Measurements from ENCODE around the gene PLXNB2. TPM values are rescaled to one million over a fixed set of nuclear protein-coding genes. Genes with fewer than 3 reads are reported as not detected.

The PLXNB2 gene
- polyA plus RNA-seq, 3 donors from 2014 or later = 1.1 to 1.6 TPM; not detected in 1

DNA sequence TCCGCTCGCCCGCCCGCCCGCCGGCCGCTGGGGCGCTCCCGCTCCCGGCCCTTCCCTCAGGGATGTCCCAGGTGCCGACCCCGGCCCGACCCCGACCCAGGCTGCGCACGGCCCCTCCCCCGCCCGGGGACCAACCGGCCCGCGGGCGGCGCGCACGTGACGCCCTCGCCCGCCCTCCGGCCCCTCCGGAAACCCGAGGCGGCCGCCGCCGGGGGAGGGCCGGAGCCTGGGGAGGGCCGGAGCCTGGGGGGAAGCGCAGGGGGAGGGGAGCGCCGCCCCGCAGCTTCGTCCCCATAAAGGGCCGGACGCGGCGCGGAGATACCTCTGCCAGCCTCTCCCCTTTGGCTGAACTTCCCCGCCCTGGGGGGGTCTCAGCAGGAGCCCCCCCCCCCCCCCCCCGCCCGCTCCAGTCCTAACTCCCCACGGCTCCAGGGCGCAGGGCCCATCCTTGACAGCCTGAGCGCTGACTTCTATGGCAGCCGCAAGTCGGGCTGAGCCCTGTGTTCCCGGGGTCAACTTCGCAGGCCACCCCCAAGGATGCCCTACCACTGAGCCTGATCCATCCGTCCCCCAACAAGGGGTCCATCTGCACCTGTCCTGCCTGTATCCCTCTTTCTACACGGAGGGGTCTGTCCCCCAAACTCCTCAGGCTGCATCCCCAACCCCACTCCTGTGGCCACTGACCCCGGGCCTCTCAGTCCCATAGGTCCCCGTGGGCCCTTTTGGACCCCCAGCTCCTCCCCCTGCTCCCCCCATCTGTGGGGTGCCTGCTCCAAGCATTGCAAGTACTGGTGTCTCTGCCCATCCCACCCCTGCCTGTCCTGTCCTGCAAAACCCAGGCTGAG, 45.6 kb downstream of the PLXNB2 start, which contains the start of gene MAPK12:
Gene MAPK12 (minus strand): TSS at position 69 of the 845 bp plus-strand sequence. CDS start 174 bp downstream, outside the sequence.
- Mint-ChIP-seq H3K4me3 (peak within 1 kb of the TSS; percentile 33 to 76 (median 56)), H3K27me3 (ENCODE audit: low read depth in 3 of 3) (peaks cover 2 to 9% (median 6%) of the 10 kb centered on the region in 3 donors), H3K27ac (no peak within 1 kb of the TSS), H3K9me3 (no peaks in the 10 kb centered on the region), H3K36me3 (no peaks in the 10 kb centered on the region), H3K4me1 (peaks cover 0 to 4% of the 10 kb centered on the region in 2 donors)
- no peak for DNase-seq

DNA sequence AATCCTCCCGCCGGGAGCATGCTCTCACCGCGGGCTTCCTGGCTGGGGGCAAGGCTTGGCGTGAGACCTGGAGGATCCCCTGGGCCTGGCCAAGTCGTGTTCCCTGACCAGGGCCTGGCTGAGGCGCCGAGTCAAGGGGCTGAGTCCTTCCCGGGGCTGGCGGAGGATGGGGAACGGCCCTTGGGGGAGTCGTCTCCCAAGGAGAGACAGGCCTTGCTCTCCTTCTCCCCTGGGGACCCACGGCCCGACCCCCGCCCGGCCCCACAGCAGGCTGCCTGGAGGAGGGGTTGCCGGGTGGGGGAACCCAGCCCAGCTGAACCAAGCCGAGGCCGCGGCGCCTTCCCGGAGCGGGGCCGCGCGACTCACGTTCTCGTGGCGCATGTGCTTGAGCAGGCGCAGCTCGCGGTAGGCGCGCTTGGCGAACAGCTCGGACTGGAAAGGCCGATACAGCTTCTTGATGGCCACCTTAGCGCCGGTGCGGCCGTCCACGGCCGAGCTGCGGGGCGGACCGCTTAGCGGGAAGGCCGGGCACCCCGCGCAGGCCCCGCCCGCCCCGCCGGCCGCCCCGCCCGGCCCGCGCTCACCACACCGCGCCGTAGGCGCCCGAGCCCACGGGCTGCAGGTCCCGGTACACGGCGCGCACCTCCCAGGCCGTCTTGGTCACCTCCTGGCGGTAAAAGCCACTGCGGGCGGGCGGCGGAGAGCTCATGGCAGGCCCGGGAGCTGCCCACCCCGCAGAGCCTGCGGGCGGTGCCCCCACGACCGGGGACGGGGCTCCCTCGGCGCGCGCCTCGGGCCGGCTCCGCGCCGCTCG, 46.4 kb downstream of the PLXNB2 start:
- no peak for DNase-seq
- H3K9me3 Mint-ChIP-seq = no peaks in the 10 kb centered on the region
- H3K27ac Mint-ChIP-seq = no peak overlapping the region
- H3K36me3 Mint-ChIP-seq = no peaks in the 10 kb centered on the region
- H3K4me1 Mint-ChIP-seq = peaks cover 0 to 4% of the 10 kb centered on the region in 2 donors
- H3K27me3 Mint-ChIP-seq (ENCODE audit: low read depth in 3 of 3) = peaks cover 2 to 9% (median 6%) of the 10 kb centered on the region in 3 donors
- H3K4me3 Mint-ChIP-seq = no peak overlapping the region

DNA sequence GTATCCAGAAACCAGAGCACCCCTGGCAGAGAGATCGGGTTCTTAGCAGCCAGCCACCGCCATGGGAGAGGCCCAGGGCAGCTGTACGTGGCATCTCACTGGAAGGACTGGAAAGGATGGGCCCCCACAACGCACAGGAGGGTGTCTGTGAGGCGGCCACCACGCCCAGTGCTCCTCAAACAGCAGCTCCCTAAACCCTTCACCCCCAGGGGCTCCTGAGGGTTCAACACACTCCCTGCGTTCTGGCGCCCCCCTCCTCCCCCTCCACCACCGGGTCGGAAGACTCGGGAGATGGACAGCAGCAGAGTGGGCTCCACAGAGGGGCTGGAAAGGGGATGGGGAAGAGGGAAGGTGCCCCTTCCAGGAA, 47.0 kb downstream of the PLXNB2 start:
- Mint-ChIP-seq H3K9me3 (no peaks in the 10 kb centered on the region), H3K4me3 (no peak overlapping the region), H3K27ac (no peak overlapping the region), H3K36me3 (no peaks in the 10 kb centered on the region), H3K27me3 (ENCODE audit: low read depth in 3 of 3) (peaks cover 2 to 11% (median 6%) of the 10 kb centered on the region in 3 donors), H3K4me1 (peaks cover 0 to 4% of the 10 kb centered on the region in 2 donors)
- DNase-seq = no peak

DNA sequence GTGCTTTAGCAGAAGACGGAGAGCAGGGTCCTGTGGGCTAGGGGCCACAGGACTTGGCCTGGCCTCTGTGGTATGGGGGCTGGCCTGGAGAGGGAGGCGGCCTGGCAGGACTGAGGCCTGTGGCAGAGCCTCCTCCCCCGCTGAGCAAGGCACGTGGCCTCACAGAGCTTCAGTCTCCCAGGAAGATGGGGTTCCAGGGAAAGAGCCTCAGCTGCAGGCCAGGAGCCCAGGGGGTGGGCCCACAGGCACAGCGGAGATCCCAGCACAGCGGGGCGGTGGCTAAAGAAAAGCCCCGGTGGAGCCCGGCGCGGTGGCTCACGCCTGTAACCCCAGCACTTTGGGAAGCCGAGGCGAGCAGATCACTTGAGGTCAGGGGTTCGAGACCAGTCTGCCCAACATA, 48.1 kb downstream of the PLXNB2 start:
- peaks cover 0 to 4% of the 10 kb centered on the region in 2 donors for H3K4me1 Mint-ChIP-seq
- H3K4me3 Mint-ChIP-seq = no peak overlapping the region

DNA sequence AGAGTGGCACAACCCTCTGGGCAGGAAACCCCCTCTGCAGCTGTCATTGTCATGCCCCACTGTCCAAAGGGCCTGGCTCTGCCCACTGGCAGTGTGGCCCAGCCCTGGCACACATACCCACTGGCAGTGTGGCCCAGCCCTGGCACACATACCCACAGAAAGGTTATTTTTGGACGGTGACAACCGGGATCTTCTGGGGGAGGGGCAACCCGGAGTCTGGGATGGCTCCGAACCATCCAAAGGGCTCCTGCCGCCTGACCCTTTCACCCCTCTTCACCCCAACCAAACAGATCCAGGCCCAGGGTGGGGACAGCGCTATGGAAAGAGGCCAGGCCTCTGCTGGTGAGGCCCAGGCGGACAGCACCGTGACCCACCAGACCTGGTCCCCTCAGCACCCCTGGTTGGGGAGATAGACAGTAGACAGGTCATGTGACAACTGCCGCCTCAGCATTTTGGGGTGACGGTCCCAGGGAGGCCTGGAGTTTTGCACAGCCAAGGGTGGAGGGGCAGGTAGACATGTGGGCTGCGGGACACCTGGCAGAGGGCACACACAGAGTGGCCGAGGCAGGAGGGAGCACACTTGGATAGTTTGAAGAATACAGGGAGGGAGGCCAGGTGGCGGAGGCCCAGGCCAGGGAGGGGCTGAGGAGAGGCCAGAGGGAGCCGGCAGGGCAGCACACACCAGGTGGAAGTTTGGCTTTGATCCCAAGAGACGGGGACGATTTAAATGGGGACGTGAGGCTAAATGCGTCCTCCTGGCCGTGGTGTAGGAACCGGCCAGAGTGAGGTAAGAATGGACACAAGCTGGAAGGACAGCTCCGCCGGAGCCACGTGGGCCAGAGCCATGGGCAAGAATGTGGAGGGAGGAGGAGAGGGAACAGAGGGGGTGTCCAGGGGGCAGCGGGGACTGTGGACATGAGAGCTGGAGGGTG, 48.8 kb downstream of the PLXNB2 start:
- H3K27ac Mint-ChIP-seq = no peak overlapping the region

More for the DNA sequence above, 48.1 kb downstream of the PLXNB2 start:
- Mint-ChIP-seq H3K27ac (no peak overlapping the region), H3K27me3 (ENCODE audit: low read depth in 3 of 3) (peaks cover 2 to 7% (median 5%) of the 10 kb centered on the region in 3 donors), H3K9me3 (no peaks in the 10 kb centered on the region), H3K36me3 (no peaks in the 10 kb centered on the region)
- no peak for DNase-seq

DNA sequence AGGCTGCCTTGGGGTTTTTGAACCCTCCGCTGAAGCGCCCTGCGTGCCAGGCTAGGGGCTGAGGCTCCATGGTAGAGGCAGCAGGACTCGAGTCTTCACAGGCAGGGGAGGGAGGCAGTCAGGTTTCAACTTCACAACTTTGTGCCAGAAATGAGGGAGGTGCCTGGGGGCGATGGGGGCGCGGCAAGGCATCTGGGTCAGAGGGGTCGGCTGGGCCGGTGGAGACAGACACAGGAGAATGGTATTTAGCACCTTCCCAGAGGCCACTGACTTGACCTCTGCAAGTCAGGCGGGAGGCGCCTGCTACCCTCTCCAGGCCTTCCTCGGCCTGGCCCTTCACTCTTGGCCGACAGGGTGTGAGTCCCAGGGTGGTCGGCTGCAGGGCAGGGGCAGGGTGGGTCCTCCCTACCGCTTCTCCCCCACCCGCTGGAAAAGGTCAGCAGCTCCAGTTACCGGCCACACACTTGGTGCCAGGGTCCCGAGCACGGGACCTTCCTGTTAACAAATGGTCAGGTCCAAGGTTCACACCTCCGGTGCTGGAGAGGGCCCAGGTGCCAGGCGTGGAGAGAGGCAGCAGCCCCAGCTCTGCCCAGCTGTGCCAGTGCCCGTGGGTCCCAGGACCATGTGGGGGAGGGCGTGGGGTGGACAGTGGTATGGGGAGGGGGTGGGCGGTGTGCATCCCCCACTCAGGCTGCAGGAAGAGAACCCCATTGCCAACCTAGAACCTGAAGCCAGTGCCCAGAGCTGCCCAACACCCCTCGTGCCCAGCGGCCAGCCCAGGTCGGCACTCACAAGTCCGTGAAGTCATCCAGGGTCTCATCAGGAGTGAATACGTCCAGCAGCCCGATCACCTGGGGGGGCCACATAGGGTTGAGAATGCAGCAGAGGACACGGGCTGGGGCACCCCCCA, 49.7 kb downstream of the PLXNB2 start:
- peaks cover 2 to 5% (median 4%) of the 10 kb centered on the region in 3 donors for H3K27me3 Mint-ChIP-seq (ENCODE audit: low read depth in 3 of 3)
- no peak overlapping the region for H3K27ac Mint-ChIP-seq
- no peaks in the 10 kb centered on the region for H3K9me3 Mint-ChIP-seq
- peaks cover 0 to 4% of the 10 kb centered on the region in 2 donors for H3K4me1 Mint-ChIP-seq
- H3K4me3 Mint-ChIP-seq = no peak overlapping the region
- no peaks in the 10 kb centered on the region for H3K36me3 Mint-ChIP-seq
- no peak for DNase-seq

More for the DNA sequence above, 48.8 kb downstream of the PLXNB2 start:
- Mint-ChIP-seq H3K4me3 (no peak overlapping the region), H3K27me3 (ENCODE audit: low read depth in 3 of 3) (peaks cover 2 to 7% (median 5%) of the 10 kb centered on the region in 3 donors), H3K9me3 (no peaks in the 10 kb centered on the region), H3K36me3 (no peaks in the 10 kb centered on the region), H3K4me1 (peaks cover 0 to 4% of the 10 kb centered on the region in 2 donors)
- no peak for DNase-seq

DNA sequence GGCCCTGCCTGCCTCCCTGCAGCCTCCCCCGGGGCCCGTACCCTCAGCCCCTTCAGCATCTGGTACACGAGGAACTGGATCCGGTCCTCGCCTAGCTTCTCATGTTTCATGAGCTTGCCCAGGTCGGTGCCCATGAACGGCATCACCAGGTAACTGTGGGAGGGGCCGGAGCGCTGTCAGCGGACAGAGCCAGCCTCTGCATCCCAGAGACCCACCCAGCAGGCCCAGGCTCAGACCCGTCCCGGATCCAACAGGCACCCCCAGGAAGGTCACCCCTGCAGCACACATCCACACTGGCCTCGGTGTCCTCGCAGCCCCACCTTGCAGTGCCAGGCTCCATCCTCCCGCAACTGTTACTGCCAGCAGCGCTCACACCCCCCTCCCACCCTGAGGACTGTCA, 50.4 kb downstream of the PLXNB2 start:
- Mint-ChIP-seq H3K27me3 (ENCODE audit: low read depth in 3 of 3) (peaks cover under 1 to 4% (median 4%) of the 10 kb centered on the region in 3 donors), H3K4me1 (peaks cover 0 to 3% of the 10 kb centered on the region in 2 donors), H3K9me3 (no peaks in the 10 kb centered on the region), H3K27ac (no peak overlapping the region), H3K36me3 (no peaks in the 10 kb centered on the region), H3K4me3 (no peak overlapping the region)
- no peak for DNase-seq

DNA sequence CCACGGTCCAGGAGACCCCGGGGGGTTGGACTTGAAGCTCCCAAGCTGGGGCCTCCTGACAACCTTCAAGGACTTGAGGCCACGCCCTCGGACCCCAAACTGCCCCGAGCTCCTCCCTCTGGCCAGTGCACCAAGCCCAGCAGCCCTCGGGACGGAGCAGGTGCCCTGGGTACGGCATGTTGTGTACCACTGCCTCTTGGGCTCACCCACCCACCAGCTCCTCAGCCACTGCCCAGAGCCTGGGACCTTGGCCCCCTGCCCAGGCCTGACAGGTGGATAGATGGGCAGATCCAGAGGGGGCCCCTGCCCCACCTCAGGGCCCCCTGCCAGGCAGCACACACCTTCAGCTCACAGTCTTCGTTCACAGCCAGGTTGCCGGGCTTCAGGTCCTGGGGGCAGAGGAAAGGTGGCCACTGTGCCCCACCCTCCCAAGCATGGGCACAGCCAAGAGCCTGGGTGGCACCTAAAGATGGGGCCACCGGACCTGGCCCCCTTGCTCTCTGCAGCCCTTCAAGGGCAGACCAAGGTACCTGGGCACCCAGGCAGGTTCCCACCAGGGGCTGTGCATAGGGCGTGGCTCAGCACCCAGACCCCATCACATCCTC, 51.1 kb downstream of the PLXNB2 start:
- no peak for DNase-seq
- H3K36me3 Mint-ChIP-seq = no peaks in the 10 kb centered on the region
- no peaks in the 10 kb centered on the region for H3K9me3 Mint-ChIP-seq
- peaks cover 0 to 6% (median 2%) of the 10 kb centered on the region in 3 donors for H3K27me3 Mint-ChIP-seq (ENCODE audit: low read depth in 3 of 3)
- no peak overlapping the region for H3K4me3 Mint-ChIP-seq
- H3K4me1 Mint-ChIP-seq = peaks cover 0 to 3% of the 10 kb centered on the region in 2 donors
- no peak overlapping the region for H3K27ac Mint-ChIP-seq

DNA sequence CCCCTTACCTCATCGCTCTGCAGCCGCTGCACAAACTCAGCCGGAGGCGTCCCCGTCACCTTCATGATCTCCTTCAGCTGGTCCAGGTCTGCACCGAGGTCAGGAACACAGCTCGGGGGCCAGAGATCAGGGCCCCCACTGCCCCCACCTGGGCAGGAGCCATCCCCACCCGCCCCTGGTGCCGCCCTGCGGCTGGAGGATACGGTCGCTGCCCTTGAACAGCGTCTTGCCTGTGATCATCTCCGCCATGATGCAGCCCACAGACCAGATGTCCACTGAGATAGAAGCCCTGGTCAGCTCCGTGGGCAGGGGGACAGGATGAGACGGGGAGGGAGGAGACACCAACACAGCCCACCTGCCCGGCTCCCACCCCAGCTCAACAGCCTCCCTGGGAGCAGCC, 51.8 kb downstream of the PLXNB2 start:
- peaks cover 0 to 5% of the 10 kb centered on the region in 2 donors for H3K4me1 Mint-ChIP-seq
- peaks cover 0 to 8% (median 2%) of the 10 kb centered on the region in 3 donors for H3K27me3 Mint-ChIP-seq (ENCODE audit: low read depth in 3 of 3)
- no peaks in the 10 kb centered on the region for H3K9me3 Mint-ChIP-seq
- no peak overlapping the region for H3K27ac Mint-ChIP-seq
- H3K36me3 Mint-ChIP-seq = no peaks in the 10 kb centered on the region
- no peak for DNase-seq
- no peak overlapping the region for H3K4me3 Mint-ChIP-seq

DNA sequence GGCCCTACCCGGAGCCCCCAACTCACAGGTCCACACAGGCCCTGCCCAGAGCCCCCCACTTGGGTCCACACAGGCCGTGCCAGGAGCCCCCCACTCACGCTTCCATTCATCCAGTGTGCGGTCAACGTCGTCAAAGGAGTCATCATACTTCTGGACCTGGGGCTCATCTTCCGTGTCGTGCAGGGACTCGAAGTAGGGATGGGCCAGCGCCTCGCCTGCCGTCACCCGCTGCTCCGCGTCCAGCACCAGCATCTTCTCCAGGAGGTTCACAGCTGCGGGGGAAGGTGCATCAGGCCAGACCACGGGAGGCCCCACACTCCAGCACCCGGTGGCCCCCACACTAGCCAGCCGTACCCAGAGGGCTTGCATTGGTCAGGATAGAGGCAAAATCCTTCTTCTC, 52.3 kb downstream of the PLXNB2 start:
- H3K36me3 Mint-ChIP-seq = no peaks in the 10 kb centered on the region
- H3K4me1 Mint-ChIP-seq = peaks cover 0 to 9% of the 10 kb centered on the region in 2 donors
- peaks cover 0 to 9% (median 2%) of the 10 kb centered on the region in 3 donors for H3K27me3 Mint-ChIP-seq (ENCODE audit: low read depth in 3 of 3)
- no peak for DNase-seq
- no peak overlapping the region for H3K4me3 Mint-ChIP-seq
- no peaks in the 10 kb centered on the region for H3K9me3 Mint-ChIP-seq
- H3K27ac Mint-ChIP-seq = no peak overlapping the region

DNA sequence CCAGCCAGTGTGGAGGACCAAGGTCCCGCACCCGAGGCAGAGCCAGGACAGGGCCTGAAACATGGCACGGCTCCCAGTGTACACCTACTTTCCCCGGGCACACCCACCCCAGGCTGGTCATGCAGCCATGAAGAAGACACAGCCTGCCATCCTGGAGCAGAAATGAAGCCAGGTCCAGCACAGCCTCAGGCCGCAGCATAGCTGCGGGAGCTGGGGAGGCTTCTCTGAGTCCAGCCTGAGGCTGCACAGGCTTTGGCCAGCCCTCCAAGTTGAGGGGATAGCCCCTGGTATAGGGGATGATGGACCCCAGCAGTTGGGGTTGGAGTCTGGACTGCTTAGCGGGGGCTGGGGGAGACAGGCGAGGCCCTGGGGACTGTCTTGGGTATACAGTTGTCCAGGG, 53.5 kb downstream of the PLXNB2 start:
- H3K4me3 Mint-ChIP-seq = no peak overlapping the region
- no peak overlapping the region for H3K27ac Mint-ChIP-seq
- H3K36me3 Mint-ChIP-seq = no peaks in the 10 kb centered on the region
- H3K4me1 Mint-ChIP-seq = peaks cover 0 to 13% of the 10 kb centered on the region in 2 donors
- H3K9me3 Mint-ChIP-seq = no peaks in the 10 kb centered on the region
- DNase-seq = no peak
- H3K27me3 Mint-ChIP-seq (ENCODE audit: low read depth in 3 of 3) = peaks cover 0 to 9% (median under 1%) of the 10 kb centered on the region in 3 donors

Measured in immature natural killer cell (primary cell).